ENCODE data around the gene HSPA14. TPM values are rescaled to one million over a fixed set of nuclear protein-coding genes. Genes with fewer than 3 reads are reported as not detected.

Gene HSPA14
- total RNA-seq, 1 donor: 11.9 TPM

GRCh38 chr10:14801723-14802122 lies 36.4 kb upstream of the HSPA14 start:
- H3K27ac ChIP-seq (ENCODE audit: low read depth, low read length): no peak overlapping the region
- no peak for TF ChIP-seq CTCF (IDR thresholded peaks at IDR 0.05; ENCODE audit: extremely low read depth, low read depth, low read length)
- no peak overlapping the region for H3K4me2 ChIP-seq (ENCODE audit: insufficient read depth, low read length)
- H4K20me1 ChIP-seq (ENCODE audit: insufficient read depth, low read length): no peaks in the 10 kb centered on the region
- H3K4me3 ChIP-seq (ENCODE audit: insufficient read depth, low read length): no peak overlapping the region
- DNase-seq (ENCODE audit: insufficient read length, low spot score, missing footprints): no peak
- no peaks in the 10 kb centered on the region for H3K4me1 ChIP-seq (ENCODE audit: insufficient read depth, low read length)
- H2AFZ ChIP-seq (ENCODE audit: low read length): no peak overlapping the region
- H3K79me2 ChIP-seq (ENCODE audit: insufficient read depth, low read length): no peaks in the 10 kb centered on the region
- H3K9me3 ChIP-seq (ENCODE audit: low read depth, low read length): no peaks in the 10 kb centered on the region
- H3K27me3 ChIP-seq (ENCODE audit: insufficient read depth, low read length): peaks cover 34% of the 10 kb centered on the region
- H3K36me3 ChIP-seq (ENCODE audit: insufficient read depth, low read length): no peaks in the 10 kb centered on the region

- no peak for DNase-seq (ENCODE audit: insufficient read length, low spot score, missing footprints)
- TF ChIP-seq CTCF (IDR thresholded peaks at IDR 0.05; ENCODE audit: extremely low read depth, low read depth, low read length): no peak
- H3K27ac ChIP-seq (ENCODE audit: low read depth, low read length): no peak overlapping the region
- no peaks in the 10 kb centered on the region for H3K36me3 ChIP-seq (ENCODE audit: insufficient read depth, low read length)
- H3K4me2 ChIP-seq (ENCODE audit: insufficient read depth, low read length): no peak overlapping the region
- no peaks in the 10 kb centered on the region for H3K4me1 ChIP-seq (ENCODE audit: insufficient read depth, low read length)
- H2AFZ ChIP-seq (ENCODE audit: low read length): no peak overlapping the region
- H3K27me3 ChIP-seq (ENCODE audit: insufficient read depth, low read length): peaks cover 31% of the 10 kb centered on the region
- H4K20me1 ChIP-seq (ENCODE audit: insufficient read depth, low read length): no peaks in the 10 kb centered on the region
- no peaks in the 10 kb centered on the region for H3K9me3 ChIP-seq (ENCODE audit: low read depth, low read length)
- H3K4me3 ChIP-seq (ENCODE audit: insufficient read depth, low read length): no peak overlapping the region
- H3K79me2 ChIP-seq (ENCODE audit: insufficient read depth, low read length): no peaks in the 10 kb centered on the region
These were observed 34.3 kb upstream of the HSPA14 start for GRCh38 chr10:14803827-14804226.

- no peak overlapping the region for H3K27ac ChIP-seq (ENCODE audit: low read depth, low read length)
- TF ChIP-seq CTCF (IDR thresholded peaks at IDR 0.05; ENCODE audit: extremely low read depth, low read depth, low read length): no peak
- H3K27me3 ChIP-seq (ENCODE audit: insufficient read depth, low read length): peaks cover 17% of the 10 kb centered on the region
- no peak overlapping the region for H3K4me2 ChIP-seq (ENCODE audit: insufficient read depth, low read length)
- DNase-seq (ENCODE audit: insufficient read length, low spot score, missing footprints): no peak
- H3K4me1 ChIP-seq (ENCODE audit: insufficient read depth, low read length): no peaks in the 10 kb centered on the region
- H4K20me1 ChIP-seq (ENCODE audit: insufficient read depth, low read length): no peaks in the 10 kb centered on the region
- no peaks in the 10 kb centered on the region for H3K79me2 ChIP-seq (ENCODE audit: insufficient read depth, low read length)
- H3K4me3 ChIP-seq (ENCODE audit: insufficient read depth, low read length): no peak overlapping the region
- no peaks in the 10 kb centered on the region for H3K9me3 ChIP-seq (ENCODE audit: low read depth, low read length)
- no peak overlapping the region for H2AFZ ChIP-seq (ENCODE audit: low read length)
- H3K36me3 ChIP-seq (ENCODE audit: insufficient read depth, low read length): no peaks in the 10 kb centered on the region
These were observed 31.8 kb upstream of the HSPA14 start for GRCh38 chr10:14806318-14806717.

GRCh38 chr10:14810969-14811953 lies 26.8 kb upstream of the HSPA14 start:
- H2AFZ ChIP-seq (ENCODE audit: low read length): no peak overlapping the region
- H3K27ac ChIP-seq (ENCODE audit: low read depth, low read length): no peak overlapping the region
- no peak overlapping the region for H3K4me2 ChIP-seq (ENCODE audit: insufficient read depth, low read length)
- H4K20me1 ChIP-seq (ENCODE audit: insufficient read depth, low read length): no peaks in the 10 kb centered on the region
- H3K4me3 ChIP-seq (ENCODE audit: insufficient read depth, low read length): no peak overlapping the region
- H3K4me1 ChIP-seq (ENCODE audit: insufficient read depth, low read length): peaks cover 11% of the 10 kb centered on the region
- no peak for DNase-seq (ENCODE audit: insufficient read length, low spot score, missing footprints)
- no peaks in the 10 kb centered on the region for H3K36me3 ChIP-seq (ENCODE audit: insufficient read depth, low read length)
- no peaks in the 10 kb centered on the region for H3K9me3 ChIP-seq (ENCODE audit: low read depth, low read length)
- H3K27me3 ChIP-seq (ENCODE audit: insufficient read depth, low read length): peaks cover 5% of the 10 kb centered on the region
- no peak for TF ChIP-seq CTCF (IDR thresholded peaks at IDR 0.05; ENCODE audit: extremely low read depth, low read depth, low read length)
- H3K79me2 ChIP-seq (ENCODE audit: insufficient read depth, low read length): no peaks in the 10 kb centered on the region

All from osteoblast (primary cell).